Keratinocyte (primary cell): ENCODE results near the gene CCDC85C. TPM values are rescaled to one million over a fixed set of nuclear protein-coding genes. Genes with fewer than 3 reads are reported as not detected.

Source experiments
- DNase-seq: peaks from one replicate; pipeline ENCODE4 v3.0.0-alpha.2; 2011; ENCODE audit warnings: low read depth, missing footprints, low spot score
- FAIRE-seq: peaks from 2 replicates; lab custom pipeline; 2011; peaks lifted over from hg19 to GRCh38; lab: Jason Lieb, UNC
- H2AFZ ChIP-seq: 2 replicates; pipeline ENCODE4 v1.6.0; 2012; ENCODE audit warnings: low read length, control low read depth, inconsistent platforms; ENCODE audit not compliant: control insufficient read depth
- H3K27ac ChIP-seq: 2 replicates; pipeline ENCODE4 v1.5.1; 2011; ENCODE audit warnings: low read length; ENCODE audit not compliant: control insufficient read depth, insufficient read depth
- H3K27me3 ChIP-seq: 3 replicates; pipeline ENCODE4 v1.6.0; 2011; ENCODE audit warnings: low read length; ENCODE audit not compliant: control insufficient read depth, insufficient read depth; ENCODE audit errors: extremely low read depth
- H3K36me3 ChIP-seq, 2 experiments: 2 replicates in 1 of 2; 3 replicates in 1 of 2; pipeline ENCODE4 v1.5.1; 2011; ENCODE audit warnings: low read length in 2 of 2, mild to moderate bottlenecking in 1 of 2; ENCODE audit not compliant: control insufficient read depth in 2 of 2, insufficient read depth in 2 of 2; ENCODE audit errors: extremely low read depth in 1 of 2
- H3K4me1 ChIP-seq: 3 replicates; pipeline ENCODE4 v1.5.1; 2011; ENCODE audit warnings: low read length; ENCODE audit not compliant: control insufficient read depth, insufficient read depth; ENCODE audit errors: extremely low read depth
- H3K4me2 ChIP-seq: 3 replicates; pipeline ENCODE4 v1.6.0; 2011; ENCODE audit warnings: low read depth, low read length; ENCODE audit not compliant: control insufficient read depth, insufficient read depth; ENCODE audit errors: extremely low read depth
- H3K4me3 ChIP-seq, 3 experiments: fragments of 200-600 bp in 1 of 3; sonication (generic) in 1 of 3; 2 replicates in 2 of 3; 3 replicates in 1 of 3; pipeline ENCODE4 v1.5.1; 2011 to 2016; ENCODE audit warnings: low read length in 3 of 3, mild to moderate bottlenecking in 3 of 3, control low read depth in 2 of 3, inconsistent platforms in 1 of 3, low read depth in 1 of 3, mixed read lengths in 1 of 3, mixed run types in 1 of 3, moderate library complexity in 1 of 3; ENCODE audit not compliant: control insufficient read depth in 2 of 3, insufficient read depth in 2 of 3; ENCODE audit errors: extremely low read depth in 1 of 3
- H3K79me2 ChIP-seq: 2 replicates; pipeline ENCODE4 v1.6.0; 2012; ENCODE audit warnings: low read length; ENCODE audit not compliant: control insufficient read depth, insufficient read depth
- H3K9ac ChIP-seq: 3 replicates; pipeline ENCODE4 v1.6.0; 2011; ENCODE audit warnings: low read length; ENCODE audit not compliant: control insufficient read depth, insufficient read depth; ENCODE audit errors: extremely low read depth
- H3K9me1 ChIP-seq: 3 replicates; pipeline ENCODE4 v1.6.0; 2011; ENCODE audit warnings: low read length; ENCODE audit not compliant: control insufficient read depth, insufficient read depth; ENCODE audit errors: extremely low read depth
- H3K9me3 ChIP-seq: 2 replicates; pipeline ENCODE4 v1.5.1; 2012; ENCODE audit warnings: low read depth, low read length; ENCODE audit not compliant: control insufficient read depth
- H4K20me1 ChIP-seq: 3 replicates; pipeline ENCODE4 v1.6.0; 2011; ENCODE audit warnings: low read length; ENCODE audit not compliant: control insufficient read depth, insufficient read depth; ENCODE audit errors: extremely low read depth
- EZH2 ChIP-seq: IDR thresholded peaks from one replicate; pipeline ENCODE4 v1.6.1; 2012; ENCODE audit warnings: inconsistent platforms, mild to moderate bottlenecking, low read length, moderate library complexity
- dilution Hi-C: fragments of 300-500 bp; cut with MboI; formaldehyde crosslinking; loops from one replicate; pipeline ENCODE4 v1.7.0; 2020; ENCODE audit warnings: low sequenced_read_pairs; ENCODE audit not compliant: extremely low pct_ligation_motif_present
- polyA plus RNA-seq, 5 experiments: library from polyadenylated mRNA; depleted of rRNA in 3 of 5; stranded (reverse) in 3 of 5; stranded (forward) in 1 of 5; unstranded in 1 of 5; fragments of >200 nt; gene quantifications; 1 replicate in 1 of 5; 2 replicates in 3 of 5; 3 replicates in 1 of 5; pipeline versions ENCODE4 v1.2.1 to v1.2.3, GENCODE V29; 2011 to 2012; ENCODE audit warnings: missing spikeins in 2 of 5, low read depth in 1 of 5, low replicate concordance in 1 of 5
- TF ChIP-seq, protein P1 (sequence below), 3 experiments: IDR thresholded peaks in 1 of 3; conservative IDR thresholded peaks in 1 of 3; optimal IDR thresholded peaks in 1 of 3; 2 replicates in 2 of 3; 3 replicates in 1 of 3; pipeline versions ENCODE3 to v1.5.1; 2011; ENCODE audit warnings: low read length in 3 of 3, mild to moderate bottlenecking in 3 of 3, moderate library complexity in 2 of 3, control low read depth in 1 of 3, inconsistent platforms in 1 of 3; ENCODE audit not compliant: insufficient read depth in 2 of 3; ENCODE audit errors: extremely low read depth in 1 of 3

Gene CCDC85C
- polyA plus RNA-seq, 1 donor (not counting 4 experiments of a cell fraction or from before 2014, with no cell fraction given): 13.2 TPM

DNA sequence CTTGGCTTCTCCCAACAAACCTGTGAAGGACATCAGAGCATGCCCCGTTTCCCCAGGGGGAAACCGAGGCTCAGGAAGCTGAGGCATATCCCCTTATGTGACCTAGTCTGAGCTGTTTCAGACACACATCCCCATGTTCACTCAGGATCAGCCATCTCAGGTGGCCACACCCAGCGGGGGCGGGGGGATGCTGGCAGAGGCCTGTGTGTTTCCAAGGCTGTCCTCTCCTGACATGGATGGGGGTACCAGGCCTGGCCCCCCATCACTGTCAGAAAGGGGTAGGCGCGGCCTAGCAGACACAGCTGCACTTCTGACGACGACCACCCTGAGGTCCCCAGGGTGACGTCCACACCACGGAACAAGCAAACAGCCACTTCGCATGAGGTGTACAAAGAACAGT lies 22.1 kb downstream of the CCDC85C start:
- H3K36me3 ChIP-seq: peaks cover 0 to 8% of the 10 kb centered on the region in 2 experiments
- H3K79me2 ChIP-seq: peaks cover 77% of the 10 kb centered on the region
- dilution Hi-C loops: no loop called here
- no peak overlapping the region for H3K27ac ChIP-seq
- H2AFZ ChIP-seq: no peak overlapping the region
- H3K9me1 ChIP-seq: no peaks in the 10 kb centered on the region
- H3K9me3 ChIP-seq: no peaks in the 10 kb centered on the region
- no peak for TF ChIP-seq EZH2
- TF ChIP-seq, protein P1, sequence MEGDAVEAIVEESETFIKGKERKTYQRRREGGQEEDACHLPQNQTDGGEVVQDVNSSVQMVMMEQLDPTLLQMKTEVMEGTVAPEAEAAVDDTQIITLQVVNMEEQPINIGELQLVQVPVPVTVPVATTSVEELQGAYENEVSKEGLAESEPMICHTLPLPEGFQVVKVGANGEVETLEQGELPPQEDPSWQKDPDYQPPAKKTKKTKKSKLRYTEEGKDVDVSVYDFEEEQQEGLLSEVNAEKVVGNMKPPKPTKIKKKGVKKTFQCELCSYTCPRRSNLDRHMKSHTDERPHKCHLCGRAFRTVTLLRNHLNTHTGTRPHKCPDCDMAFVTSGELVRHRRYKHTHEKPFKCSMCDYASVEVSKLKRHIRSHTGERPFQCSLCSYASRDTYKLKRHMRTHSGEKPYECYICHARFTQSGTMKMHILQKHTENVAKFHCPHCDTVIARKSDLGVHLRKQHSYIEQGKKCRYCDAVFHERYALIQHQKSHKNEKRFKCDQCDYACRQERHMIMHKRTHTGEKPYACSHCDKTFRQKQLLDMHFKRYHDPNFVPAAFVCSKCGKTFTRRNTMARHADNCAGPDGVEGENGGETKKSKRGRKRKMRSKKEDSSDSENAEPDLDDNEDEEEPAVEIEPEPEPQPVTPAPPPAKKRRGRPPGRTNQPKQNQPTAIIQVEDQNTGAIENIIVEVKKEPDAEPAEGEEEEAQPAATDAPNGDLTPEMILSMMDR (optimal IDR thresholded peaks at IDR 0.05 in 1 of 3, IDR thresholded peaks at IDR 0.05 in 1 of 3, conservative IDR thresholded peaks at IDR 0.05 in 1 of 3; ENCODE audit: extremely low read depth in 1 of 3, insufficient read depth in 2 of 3, low read length in 3 of 3): no peak
- no peak overlapping the region for H3K9ac ChIP-seq
- H3K4me1 ChIP-seq: peaks cover 39% of the 10 kb centered on the region
- FAIRE-seq (no peak), DNase-seq (no peak)
- peaks cover 2% of the 10 kb centered on the region for H4K20me1 ChIP-seq
- no peak overlapping the region for H3K4me3 ChIP-seq
- H3K27me3 ChIP-seq: no peaks in the 10 kb centered on the region
- H3K4me2 ChIP-seq: no peak overlapping the region

DNA sequence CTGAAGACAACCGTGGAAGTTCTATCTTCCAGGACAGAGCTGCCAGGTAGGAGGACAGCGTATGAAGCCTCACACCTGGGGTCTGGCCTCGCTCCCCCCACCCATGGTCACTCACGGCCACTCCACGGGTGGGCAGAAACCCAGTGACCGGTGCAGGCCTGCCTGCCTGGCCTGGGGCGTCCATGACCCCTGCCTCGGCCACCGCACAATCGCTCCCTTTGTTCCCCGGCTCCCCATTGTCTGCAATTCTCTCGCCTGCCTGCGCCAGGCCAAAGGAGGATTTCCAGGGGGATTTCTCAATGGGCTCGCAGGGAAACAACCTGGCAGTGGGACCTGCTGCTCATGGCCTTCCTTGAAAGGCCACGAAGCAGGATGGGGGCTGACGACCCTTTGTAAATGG lies 22.6 kb downstream of the CCDC85C start:
- dilution Hi-C loops: no loop called here
- Histone ChIP-seq H3K9me1 (peaks cover 2% of the 10 kb centered on the region), H3K9me3 (no peaks in the 10 kb centered on the region), H3K4me3 (no peak overlapping the region), H3K36me3 (peaks cover 0 to 8% of the 10 kb centered on the region in 2 experiments), H3K9ac (no peak overlapping the region), H3K4me1 (peaks cover 45% of the 10 kb centered on the region), H3K4me2 (no peak overlapping the region), H3K27me3 (no peaks in the 10 kb centered on the region), H2AFZ (no peak overlapping the region), H3K27ac (no peak overlapping the region), H4K20me1 (no peaks in the 10 kb centered on the region), H3K79me2 (peaks cover 77% of the 10 kb centered on the region)
- DNase-seq (no peak), FAIRE-seq (no peak)
- TF ChIP-seq, protein P1 (optimal IDR thresholded peaks at IDR 0.05 in 1 of 3, IDR thresholded peaks at IDR 0.05 in 1 of 3, conservative IDR thresholded peaks at IDR 0.05 in 1 of 3; ENCODE audit: extremely low read depth in 1 of 3, insufficient read depth in 2 of 3, low read length in 3 of 3): no peak
- no peak for TF ChIP-seq EZH2
